SU-DHL-6 (cell line): Measurements from ENCODE around the gene STT3B.

Experiments
- EZH2phosphoT487 ChIP-seq: fragments of 200-600 bp; sonication (generic), shearing (Covaris generic); conservative IDR thresholded peaks from 2 replicates; pipeline ENCODE4 v1.6.1; 2018; ENCODE audit warnings: mild to moderate bottlenecking, antibody characterized with exemption, low read length, moderate library complexity, mixed read lengths
- TF ChIP-seq, protein P1 (sequence below): fragments of 200-600 bp; sonication (generic); IDR thresholded peaks from one replicate; pipeline ENCODE4 v1.5.1; 2017; ENCODE audit warnings: antibody characterized with exemption, mild to moderate bottlenecking, low read length, moderate library complexity; ENCODE audit not compliant: insufficient read depth, poor library complexity, severe bottlenecking

GRCh38 chr3:31680072-31680870, 147.5 kb downstream of the STT3B start:
- TF ChIP-seq, protein P1, sequence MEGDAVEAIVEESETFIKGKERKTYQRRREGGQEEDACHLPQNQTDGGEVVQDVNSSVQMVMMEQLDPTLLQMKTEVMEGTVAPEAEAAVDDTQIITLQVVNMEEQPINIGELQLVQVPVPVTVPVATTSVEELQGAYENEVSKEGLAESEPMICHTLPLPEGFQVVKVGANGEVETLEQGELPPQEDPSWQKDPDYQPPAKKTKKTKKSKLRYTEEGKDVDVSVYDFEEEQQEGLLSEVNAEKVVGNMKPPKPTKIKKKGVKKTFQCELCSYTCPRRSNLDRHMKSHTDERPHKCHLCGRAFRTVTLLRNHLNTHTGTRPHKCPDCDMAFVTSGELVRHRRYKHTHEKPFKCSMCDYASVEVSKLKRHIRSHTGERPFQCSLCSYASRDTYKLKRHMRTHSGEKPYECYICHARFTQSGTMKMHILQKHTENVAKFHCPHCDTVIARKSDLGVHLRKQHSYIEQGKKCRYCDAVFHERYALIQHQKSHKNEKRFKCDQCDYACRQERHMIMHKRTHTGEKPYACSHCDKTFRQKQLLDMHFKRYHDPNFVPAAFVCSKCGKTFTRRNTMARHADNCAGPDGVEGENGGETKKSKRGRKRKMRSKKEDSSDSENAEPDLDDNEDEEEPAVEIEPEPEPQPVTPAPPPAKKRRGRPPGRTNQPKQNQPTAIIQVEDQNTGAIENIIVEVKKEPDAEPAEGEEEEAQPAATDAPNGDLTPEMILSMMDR, result no peak
- no peak for TF ChIP-seq EZH2phosphoT487
